Stimulated activated CD8-positive, alpha-beta memory T cell treated with anti-CD3 and anti-CD28 coated beads, Interleukin-2, amount 100 ng/mL, for 48 hours (primary cell): Measurements from ENCODE around the gene SEPTIN8.
"Not testable (repeated sequence)": the region's sequence is repeated elsewhere in the genome, so short reads cannot be mapped to it uniquely, and the experiment has no call there.

Source experiments
- DNase-seq, 2 donors: peaks; one replicate each; pipeline ENCODE4 v3.0.0-alpha.2; 2020; ENCODE audit warnings: low read depth in 2 of 2

The SEPTIN8 gene

GRCh38 chr5:132812781-132813598, 36.0 kb upstream of the SEPTIN8 start, which contains the start of gene SOWAHA:
Gene SOWAHA (plus strand): TSS chr5:132813302. CDS start chr5:132813622, 320 bp downstream.
- no peak for DNase-seq

GRCh38 chr5:132812123-132812765, 35.2 kb upstream of the SEPTIN8 start:
- no peak for DNase-seq

DNA sequence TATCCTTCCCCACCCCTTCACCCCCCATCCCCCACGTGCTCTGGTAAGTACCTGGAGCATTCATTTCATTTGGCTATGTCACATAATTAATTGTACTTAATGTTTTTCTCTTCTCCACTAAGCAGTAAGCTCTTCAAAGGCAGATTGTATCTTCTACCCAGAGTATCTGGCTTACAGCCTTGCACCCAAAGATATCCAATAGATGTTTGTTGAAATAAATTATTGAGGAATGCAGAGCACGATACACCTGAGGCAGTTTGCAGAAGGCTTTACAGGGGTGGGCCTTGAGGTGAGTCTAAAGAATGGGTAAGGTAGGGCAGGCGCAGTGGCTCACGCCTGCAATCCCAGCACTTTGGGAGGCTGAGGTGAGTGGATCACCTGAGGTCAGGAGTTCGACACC, 33.6 kb upstream of the SEPTIN8 start:
- DNase-seq: no peak

DNA sequence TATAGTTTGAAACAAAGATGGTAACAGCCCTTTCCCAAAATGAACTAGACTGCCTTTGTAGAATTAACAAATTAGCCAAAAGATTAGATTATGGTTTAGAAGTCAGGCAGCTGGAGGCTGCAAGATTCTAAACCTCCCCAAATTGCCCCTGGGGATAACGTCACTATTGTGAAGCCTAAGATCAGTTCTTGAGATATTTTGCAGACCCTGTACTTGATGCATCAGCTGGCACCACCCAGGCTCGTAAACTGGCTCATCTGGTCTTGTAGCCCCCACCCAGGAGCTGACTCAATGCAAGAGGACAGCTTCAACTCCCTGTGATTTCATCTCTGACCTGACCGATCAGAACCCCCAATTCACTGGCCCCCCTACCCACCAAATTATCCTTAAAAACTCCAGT, 31.8 kb upstream of the SEPTIN8 start:
- DNase-seq: no peak

DNA sequence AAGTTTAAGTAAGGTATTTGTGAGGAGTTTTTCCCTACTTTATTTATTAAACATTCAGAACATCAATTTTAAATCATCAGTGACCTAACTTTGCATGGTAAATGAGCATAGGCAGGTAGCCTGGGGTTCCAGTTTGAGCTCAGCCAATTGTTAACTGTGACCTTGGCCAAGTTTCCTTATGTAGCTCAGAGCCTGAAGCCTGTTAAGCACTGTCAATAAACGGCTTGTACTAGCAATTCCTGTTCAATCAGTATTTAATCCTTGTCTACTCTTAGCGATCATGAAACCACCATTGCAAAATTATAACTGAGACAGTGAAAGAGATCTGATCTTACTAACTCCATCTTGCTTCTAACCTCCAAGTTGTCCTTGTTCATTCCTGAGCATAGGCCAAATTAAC, 31.4 kb upstream of the SEPTIN8 start:
- DNase-seq: no peak

GRCh38 chr5:132807163-132807838, 30.3 kb upstream of the SEPTIN8 start:
- no peak for DNase-seq

DNA sequence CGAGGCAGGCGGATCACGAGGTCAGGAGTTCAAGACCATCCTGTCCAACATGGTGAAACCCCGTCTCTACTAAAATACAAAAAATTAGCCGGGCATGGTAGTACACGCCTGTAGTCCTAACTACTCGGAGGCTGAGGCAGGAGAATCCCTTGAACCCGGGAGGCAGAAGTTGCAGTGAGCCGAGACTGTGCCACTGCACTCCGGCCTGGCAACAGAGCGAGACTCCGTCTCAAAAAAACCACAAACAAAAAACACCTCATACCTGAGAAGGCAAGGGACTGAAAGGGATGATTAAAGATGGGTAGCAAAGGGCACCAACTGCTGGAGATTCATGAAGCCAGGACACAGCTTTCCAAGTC, 29.7 kb upstream of the SEPTIN8 start:
- DNase-seq: not testable (repeated sequence)

GRCh38 chr5:132805872-132806271, 28.8 kb upstream of the SEPTIN8 start:
- not testable (repeated sequence) for DNase-seq

DNA sequence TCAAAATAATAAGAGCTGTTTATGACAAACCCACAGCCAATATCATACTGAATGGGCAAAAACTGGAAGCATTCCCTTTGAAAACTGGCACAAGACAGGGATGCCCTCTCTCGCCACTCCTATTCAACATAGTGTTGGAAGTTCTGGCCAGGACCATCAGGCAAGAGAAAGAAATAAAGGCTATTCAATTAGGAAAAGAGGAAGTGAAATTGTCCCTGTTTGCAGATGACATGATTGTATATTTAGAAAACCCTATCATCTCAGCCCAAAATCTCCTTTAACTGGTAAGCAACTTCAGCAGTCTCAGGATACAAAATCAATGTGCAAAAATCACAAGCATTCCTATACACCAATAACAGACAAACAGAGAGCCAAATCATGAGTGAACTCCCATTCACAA, 27.2 kb upstream of the SEPTIN8 start:
- DNase-seq: not testable (repeated sequence)

GRCh38 chr5:132802685-132803066, 25.6 kb upstream of the SEPTIN8 start:
- DNase-seq: not testable (repeated sequence)

GRCh38 chr5:132802044-132802684, 25.1 kb upstream of the SEPTIN8 start:
- no peak for DNase-seq

- DNase-seq: no peak
Observed at GRCh38 chr5:132800545-132800944, 23.5 kb upstream of the SEPTIN8 start.

DNA sequence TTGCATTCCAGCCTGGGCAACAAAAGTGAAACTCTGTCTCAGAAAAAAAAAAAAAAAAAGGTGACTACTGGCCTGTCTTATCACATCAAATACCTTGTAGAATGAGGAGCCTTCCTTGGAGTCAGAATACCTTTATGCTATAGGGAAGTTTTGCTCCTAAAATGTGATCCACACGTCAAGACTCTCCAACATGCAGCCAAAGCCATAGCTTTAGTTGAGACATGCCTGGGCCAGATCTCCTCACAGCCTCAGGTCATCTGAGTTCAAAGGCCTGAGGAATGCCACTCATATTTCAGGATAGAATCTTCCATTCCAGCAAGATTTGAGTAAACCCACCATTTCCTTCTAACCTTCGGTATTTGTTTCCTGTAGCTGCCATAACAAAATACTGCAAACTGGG, 22.4 kb upstream of the SEPTIN8 start:
- no peak for DNase-seq

DNA sequence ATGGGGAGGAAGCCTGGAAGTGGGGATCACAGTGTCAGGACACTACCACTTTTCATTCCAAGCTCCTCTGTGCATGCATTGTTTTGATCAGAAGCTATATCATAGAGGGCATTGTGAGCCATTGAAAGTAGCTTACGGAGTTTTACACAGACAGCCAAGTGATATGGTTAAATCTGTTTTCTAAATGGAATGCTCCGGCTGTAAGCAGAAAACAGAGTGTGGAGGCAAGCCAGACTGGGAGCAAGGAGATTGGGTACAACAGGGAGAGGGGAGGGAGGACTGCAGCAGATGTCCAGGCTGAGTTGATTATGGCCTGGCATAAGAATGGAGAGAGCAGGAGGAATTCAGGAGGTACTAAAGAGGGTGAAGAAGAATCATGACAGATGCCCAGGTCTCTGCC, 20.6 kb upstream of the SEPTIN8 start:
- no peak for DNase-seq

DNA sequence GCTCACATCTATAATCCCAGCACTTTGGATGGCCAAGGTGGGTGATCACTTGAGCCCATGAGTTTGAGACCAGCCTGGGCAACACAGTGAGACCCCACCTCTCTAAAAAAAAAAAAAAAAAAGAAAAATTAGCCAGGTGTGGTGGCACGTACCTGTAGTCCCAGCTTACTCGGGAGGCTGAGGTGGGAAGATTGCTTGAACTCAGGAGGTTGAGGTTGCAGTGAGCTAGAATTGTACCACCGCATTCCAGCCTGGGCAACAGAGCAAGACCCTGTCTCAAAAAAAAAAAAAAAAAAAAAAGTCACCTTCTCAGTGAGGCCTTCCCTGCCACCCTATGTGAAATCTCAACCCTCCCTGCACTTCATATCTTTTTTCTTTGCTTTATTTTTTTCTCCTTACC, 14.0 kb upstream of the SEPTIN8 start:
- DNase-seq: no peak

GRCh38 chr5:132790201-132790865, 13.3 kb upstream of the SEPTIN8 start:
- DNase-seq: no peak

DNA sequence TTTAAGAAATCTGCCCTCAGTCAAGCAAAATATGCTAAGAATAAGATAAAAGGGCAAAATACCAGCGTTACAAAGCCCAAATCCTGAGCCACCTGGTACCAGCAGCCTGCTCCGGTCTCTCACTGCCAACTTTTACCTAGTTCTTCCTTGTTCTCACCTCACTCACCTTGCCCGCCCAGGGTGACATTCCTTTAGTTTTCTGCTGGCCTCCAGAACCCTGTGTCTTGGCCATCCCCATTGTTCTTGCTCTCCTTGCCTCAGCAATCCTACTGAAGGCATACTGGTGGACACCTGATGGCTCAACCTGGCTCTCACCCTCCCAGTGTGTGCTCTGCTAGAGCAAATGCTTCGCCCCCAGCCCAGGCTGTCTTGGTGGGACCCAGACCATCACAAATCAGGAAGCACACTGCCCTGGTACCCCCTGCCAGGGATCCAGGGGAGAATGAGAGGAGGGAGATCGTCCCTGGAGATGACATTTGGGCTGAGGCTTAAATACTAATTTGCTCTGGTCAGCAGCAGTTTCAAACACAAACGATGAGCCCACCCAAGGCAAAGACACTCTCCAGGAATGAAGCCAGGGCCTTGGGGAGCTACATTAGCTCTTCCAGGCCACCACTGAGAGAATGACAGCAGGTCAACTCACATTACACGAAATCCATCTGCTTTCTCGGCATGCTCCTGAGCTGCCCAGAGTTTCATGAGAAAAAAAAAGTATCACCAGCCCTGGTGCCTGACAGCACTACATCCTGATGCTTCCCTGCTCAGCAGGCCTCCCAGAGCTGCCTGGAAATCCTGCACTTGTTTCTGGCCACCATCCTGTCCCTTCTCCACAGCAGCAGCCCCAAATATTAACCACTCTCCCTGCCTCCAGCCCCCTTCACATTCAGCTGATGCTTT, 12.2 kb upstream of the SEPTIN8 start:
- no peak for DNase-seq

- DNase-seq: no peak
Observed at GRCh38 chr5:132788508-132788907, 11.5 kb upstream of the SEPTIN8 start.

- no peak for DNase-seq
Observed at GRCh38 chr5:132787076-132787475, 10.0 kb upstream of the SEPTIN8 start.

- no peak for DNase-seq
Observed at GRCh38 chr5:132785864-132786263, 8.8 kb upstream of the SEPTIN8 start.

DNA sequence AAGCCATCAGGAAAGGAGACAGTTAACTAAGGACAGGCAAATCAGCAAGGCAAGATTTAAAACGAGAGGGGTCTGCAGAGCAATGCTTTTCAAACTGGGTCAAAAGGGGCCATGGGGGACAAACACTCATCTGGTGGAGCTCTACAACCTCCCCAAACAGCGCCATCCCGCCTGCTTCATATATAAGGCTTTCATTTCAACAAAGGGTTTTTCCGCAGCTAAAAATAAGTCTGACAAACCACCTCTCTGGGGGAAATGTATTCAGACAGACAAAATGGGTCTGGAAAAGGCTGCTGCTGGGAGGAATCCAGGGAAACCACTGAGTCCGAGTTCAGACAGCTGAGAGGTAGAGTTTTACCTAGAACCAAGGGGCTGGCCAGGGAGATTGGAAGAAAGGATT, 8.3 kb upstream of the SEPTIN8 start:
- no peak for DNase-seq
